ENCODE measurements around the gene TPPP3. TPM values are rescaled to one million over a fixed set of nuclear protein-coding genes. Genes with fewer than 3 reads are reported as not detected.

TPPP3 gene
- total RNA-seq, 4 donors from 2014 or later, result 13.4 to 26.6 (median 16.2) TPM

DNA sequence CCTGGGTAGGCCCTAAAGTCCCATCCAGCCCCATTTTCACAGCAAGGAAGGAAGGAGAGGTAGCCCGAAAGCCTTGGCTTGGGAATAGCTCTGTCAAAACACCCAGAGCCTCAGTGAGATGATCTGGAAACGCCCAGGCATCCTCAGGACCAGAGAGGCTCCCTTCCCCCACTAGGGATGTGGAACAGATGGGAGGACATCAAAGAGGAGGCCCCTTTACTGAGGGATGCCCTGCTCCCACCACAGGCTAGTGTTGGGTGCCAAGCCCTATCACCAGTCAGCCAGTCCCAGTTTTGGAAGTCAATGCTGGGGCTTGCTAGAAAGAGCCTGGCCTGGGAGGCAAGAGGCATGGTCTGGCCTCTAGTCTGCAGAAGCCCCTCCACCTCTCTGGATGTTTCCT, 4.7 kb downstream of the TPPP3 start:
- DNase-seq, result no peak
- intact Hi-C loops (cut with DNase I; ENCODE audit: low total_unique reads), result no loop called here

DNA sequence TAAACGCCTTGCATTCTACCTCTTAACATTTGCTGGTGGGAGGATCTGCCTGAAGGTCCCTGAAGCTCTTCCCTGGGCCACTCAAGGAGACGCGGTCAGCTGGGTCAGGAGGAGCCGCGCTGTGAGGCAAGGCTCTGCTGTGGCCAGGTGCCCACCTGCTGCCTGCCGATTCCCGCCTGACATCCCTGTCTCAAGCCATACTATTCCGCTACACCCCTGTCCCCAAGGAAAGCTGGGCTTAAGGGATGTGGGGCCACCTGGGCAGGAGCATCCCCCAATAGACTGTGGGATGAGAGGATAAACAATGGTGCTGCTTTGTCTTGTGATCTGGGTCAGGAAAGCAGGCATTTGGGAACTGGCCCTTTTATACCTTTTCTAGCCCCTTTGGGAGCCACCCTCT, 5.1 kb downstream of the TPPP3 start:
- no peak for DNase-seq
- no peaks in the 10 kb centered on the region for H3K27me3 ChIP-seq
- H3K4me1 ChIP-seq, result peaks cover 0 to 5% of the 10 kb centered on the region in 2 donors
- no peaks in the 10 kb centered on the region for H3K36me3 ChIP-seq
- no peak overlapping the region for H3K4me3 ChIP-seq
- intact Hi-C loops (cut with DNase I; ENCODE audit: low total_unique reads), result no loop called here
- TF ChIP-seq, protein P1, sequence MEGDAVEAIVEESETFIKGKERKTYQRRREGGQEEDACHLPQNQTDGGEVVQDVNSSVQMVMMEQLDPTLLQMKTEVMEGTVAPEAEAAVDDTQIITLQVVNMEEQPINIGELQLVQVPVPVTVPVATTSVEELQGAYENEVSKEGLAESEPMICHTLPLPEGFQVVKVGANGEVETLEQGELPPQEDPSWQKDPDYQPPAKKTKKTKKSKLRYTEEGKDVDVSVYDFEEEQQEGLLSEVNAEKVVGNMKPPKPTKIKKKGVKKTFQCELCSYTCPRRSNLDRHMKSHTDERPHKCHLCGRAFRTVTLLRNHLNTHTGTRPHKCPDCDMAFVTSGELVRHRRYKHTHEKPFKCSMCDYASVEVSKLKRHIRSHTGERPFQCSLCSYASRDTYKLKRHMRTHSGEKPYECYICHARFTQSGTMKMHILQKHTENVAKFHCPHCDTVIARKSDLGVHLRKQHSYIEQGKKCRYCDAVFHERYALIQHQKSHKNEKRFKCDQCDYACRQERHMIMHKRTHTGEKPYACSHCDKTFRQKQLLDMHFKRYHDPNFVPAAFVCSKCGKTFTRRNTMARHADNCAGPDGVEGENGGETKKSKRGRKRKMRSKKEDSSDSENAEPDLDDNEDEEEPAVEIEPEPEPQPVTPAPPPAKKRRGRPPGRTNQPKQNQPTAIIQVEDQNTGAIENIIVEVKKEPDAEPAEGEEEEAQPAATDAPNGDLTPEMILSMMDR (IDR thresholded peaks at IDR 0.05), result no peak
- TF ChIP-seq POLR2A (IDR thresholded peaks at IDR 0.05), result no peak
- H3K27ac ChIP-seq, result no peak overlapping the region
- no peaks in the 10 kb centered on the region for H3K9me3 ChIP-seq

More for the DNA sequence above, 4.7 kb downstream of the TPPP3 start:
- H3K4me1 ChIP-seq, result peaks cover 0 to 6% of the 10 kb centered on the region in 2 donors
- H3K36me3 ChIP-seq, result no peaks in the 10 kb centered on the region
- no peak overlapping the region for H3K4me3 ChIP-seq
- no peak for TF ChIP-seq POLR2A (IDR thresholded peaks at IDR 0.05)
- TF ChIP-seq, protein P1 (IDR thresholded peaks at IDR 0.05), result no peak
- no peak overlapping the region for H3K27ac ChIP-seq
- no peaks in the 10 kb centered on the region for H3K27me3 ChIP-seq
- H3K9me3 ChIP-seq, result no peaks in the 10 kb centered on the region

DNA sequence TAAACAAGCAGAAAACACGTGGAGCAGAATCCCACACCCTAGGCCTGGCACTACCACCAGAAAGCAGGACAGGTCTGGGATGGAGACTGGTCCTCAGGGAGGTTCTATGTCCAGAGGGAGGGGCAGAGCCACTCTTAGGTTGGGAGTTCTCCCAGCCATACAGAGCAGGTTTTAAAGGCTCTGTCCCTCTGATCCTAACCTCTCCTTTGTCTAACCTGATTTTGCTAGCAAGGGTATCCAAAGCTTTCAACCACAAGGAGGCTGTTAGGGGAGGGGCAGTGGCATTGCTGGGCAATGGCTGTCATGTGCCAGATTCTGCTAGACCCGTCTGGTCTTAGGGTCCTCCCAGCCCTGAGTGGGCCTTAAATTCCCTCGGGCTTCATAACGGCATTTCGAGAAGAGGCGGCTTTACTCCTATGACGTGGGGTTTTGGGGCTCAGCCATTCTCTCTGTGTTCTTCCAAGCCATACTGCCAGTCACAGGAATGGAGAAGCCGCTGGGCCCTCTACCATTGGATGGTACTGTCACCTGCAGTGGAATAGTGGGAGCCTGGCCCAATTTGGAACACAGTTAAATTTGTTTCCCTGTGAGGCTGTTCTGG, 5.7 kb downstream of the TPPP3 start:
- Histone ChIP-seq H3K4me1 (no peaks in the 10 kb centered on the region), H3K27me3 (no peaks in the 10 kb centered on the region), H3K4me3 (no peak overlapping the region), H3K36me3 (no peaks in the 10 kb centered on the region), H3K9me3 (no peaks in the 10 kb centered on the region), H3K27ac (no peak overlapping the region)
- no peak for DNase-seq
- intact Hi-C loops (cut with DNase I; ENCODE audit: low total_unique reads), result no loop called here
- TF ChIP-seq POLR2A (IDR thresholded peaks at IDR 0.05), result no peak
- TF ChIP-seq, protein P1 (IDR thresholded peaks at IDR 0.05), result no peak

DNA sequence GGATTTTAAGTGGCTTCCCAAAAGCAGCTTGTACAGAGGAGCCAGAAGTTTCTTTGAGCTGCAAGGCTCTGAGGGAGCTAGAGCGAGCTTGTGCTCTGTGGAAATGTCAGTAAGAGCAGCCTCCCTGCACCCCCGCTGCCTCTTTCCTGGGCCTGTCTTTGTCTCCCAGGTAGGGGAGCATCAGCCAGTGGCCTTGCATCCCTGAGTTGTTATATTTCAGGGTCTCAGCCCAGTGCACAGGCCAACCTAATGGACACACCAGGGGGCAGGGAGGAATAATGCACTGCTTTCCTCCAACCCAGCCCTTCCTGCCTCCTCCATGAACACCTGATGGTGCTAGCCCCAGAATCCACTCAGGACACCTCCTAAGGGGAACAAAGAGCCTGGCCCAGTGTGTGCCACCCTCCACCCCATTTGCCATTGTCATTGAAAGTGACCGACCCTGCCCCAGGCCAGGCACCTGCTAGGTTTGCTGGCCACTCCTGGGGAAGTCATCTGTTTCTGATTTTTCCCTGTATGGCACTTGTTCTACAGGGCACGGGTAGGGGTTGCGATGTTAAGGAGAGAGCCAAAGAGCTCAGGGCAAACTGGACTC, 6.3 kb downstream of the TPPP3 start:
- Histone ChIP-seq H3K4me1 (no peaks in the 10 kb centered on the region), H3K36me3 (no peaks in the 10 kb centered on the region), H3K27ac (no peak overlapping the region), H3K4me3 (no peak overlapping the region), H3K27me3 (no peaks in the 10 kb centered on the region), H3K9me3 (no peaks in the 10 kb centered on the region)
- no peak for DNase-seq
- intact Hi-C loops (cut with DNase I; ENCODE audit: low total_unique reads), result no loop called here
- no peak for TF ChIP-seq POLR2A (IDR thresholded peaks at IDR 0.05)
- TF ChIP-seq, protein P1 (IDR thresholded peaks at IDR 0.05), result no peak

DNA sequence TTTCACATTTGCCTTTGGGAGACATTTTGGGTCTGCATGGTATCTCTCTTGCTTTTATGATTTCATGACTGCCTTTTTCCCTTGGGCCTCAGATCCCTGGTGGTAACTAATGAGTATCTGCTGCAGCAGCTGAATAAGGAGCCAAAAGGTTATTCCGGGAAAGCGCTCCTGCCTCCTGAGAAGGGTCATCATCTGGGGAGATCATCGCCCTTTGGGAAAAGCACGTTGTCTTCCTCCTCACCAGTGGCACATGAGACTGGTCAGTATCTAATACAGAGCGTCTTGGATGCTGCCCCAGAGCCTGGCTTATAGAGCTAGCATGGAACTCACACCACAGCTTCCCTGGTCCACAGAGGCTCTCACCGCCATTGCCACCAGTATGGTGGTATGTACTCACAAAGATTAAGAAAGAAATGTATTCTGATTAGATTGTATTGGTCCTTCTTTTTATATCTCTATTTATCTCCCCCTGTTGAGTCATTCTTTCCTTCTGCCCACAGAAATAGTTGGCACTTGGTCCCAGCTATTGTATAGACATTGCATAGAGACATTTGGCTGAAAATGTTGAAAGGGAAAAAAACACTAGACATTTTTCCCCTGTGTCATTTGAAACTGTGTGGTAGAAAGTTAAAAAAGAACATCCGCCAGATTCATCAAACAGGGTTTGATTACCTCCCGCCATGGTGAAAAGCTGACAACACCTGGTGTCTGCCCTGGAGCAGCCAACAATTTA, 8.4 kb downstream of the TPPP3 start:
- no peaks in the 10 kb centered on the region for H3K36me3 ChIP-seq
- H3K9me3 ChIP-seq, result no peaks in the 10 kb centered on the region
- TF ChIP-seq, protein P1 (IDR thresholded peaks at IDR 0.05), result no peak
- TF ChIP-seq POLR2A (IDR thresholded peaks at IDR 0.05), result no peak
- no peak for DNase-seq
- no peaks in the 10 kb centered on the region for H3K27me3 ChIP-seq
- intact Hi-C loops (cut with DNase I; ENCODE audit: low total_unique reads), result no loop called here
- H3K4me1 ChIP-seq, result no peaks in the 10 kb centered on the region
- H3K27ac ChIP-seq, result no peak overlapping the region
- no peak overlapping the region for H3K4me3 ChIP-seq
